HCT116 (cell line): ENCODE results near the gene OLFML2A. TPM values are rescaled to one million over a fixed set of nuclear protein-coding genes. Genes with fewer than 3 reads are reported as not detected.
A peak's percentile ranks its signal among the peaks of the same experiment; 100 is the strongest.

Experiments used
- ATAC-seq: fragments of 200-7000 bp; cut with Tn5 transposase; 2 replicates; pipeline ENCODE4 v1.9.1; 2020; ENCODE audit warnings: mild to moderate bottlenecking, moderate library complexity
- BruUV-seq: library from RNA; stranded (reverse); fragments of 400-500 nt; replicated peaks from 2 replicates; lab custom pipeline; 2021; lab: Mats Ljungman, UMichigan
- CTCF ChIA-PET: fragments of 300-600 bp; sonication (Branson Sonifier 250); formaldehyde crosslinking; loops from one replicate; lab custom pipeline; 2021; ENCODE audit warnings: antibody characterized with exemption; lab: Charles Lee
- POLR2A ChIA-PET: fragments of 300-600, 350-600 bp; sonication (Branson Sonifier 250); formaldehyde crosslinking; loops from one replicate; lab custom pipeline; 2021; ENCODE audit warnings: antibody characterized with exemption; lab: Charles Lee
- RAD21 ChIA-PET, 2 experiments: fragments of 300-600 bp; sonication (Branson Sonifier 250); formaldehyde crosslinking; loops; one replicate each; lab custom pipeline; 2023; ENCODE audit warnings: low total read pairs in 2 of 2; ENCODE audit not compliant: uncharacterized antibody in 2 of 2, unreplicated experiment in 2 of 2, low non-redundant PET in 1 of 2; lab: Charles Lee
- DNase-seq: peaks from one replicate; pipeline ENCODE4 v3.0.0-alpha.2; 2010; ENCODE audit warnings: low read depth, low spot score
- H2AFZ ChIP-seq: fragments of 200-600 bp; shearing (Covaris generic), sonication (generic); 2 replicates; pipeline ENCODE4 v1.6.1; 2017; ENCODE audit warnings: low read depth, mixed run types, mixed read lengths, antibody characterized with exemption, low read length; ENCODE audit not compliant: poor library complexity, severe bottlenecking
- H3K27ac ChIP-seq: 2 replicates; pipeline ENCODE4 v1.5.1; 2012; ENCODE audit warnings: low read depth, low read length
- H3K27me3 ChIP-seq: fragments of 200-600 bp; sonication (generic); 2 replicates; pipeline ENCODE4 v1.6.1; 2016; ENCODE audit warnings: mixed run types, low read length, mixed read lengths; ENCODE audit not compliant: insufficient read depth
- H3K36me3 ChIP-seq, 2 experiments: fragments of 200-500 bp in 1 of 2; fragments of 200-600 bp in 1 of 2; sonication (Bioruptor generic) in 1 of 2; sonication (generic) in 1 of 2; 2 replicates each; pipeline versions ENCODE4 v1.5.1 to v1.6.1; 2014 to 2016; ENCODE audit warnings: low read length in 2 of 2, inconsistent platforms in 1 of 2, mixed read lengths in 1 of 2, mixed run types in 1 of 2; ENCODE audit not compliant: insufficient read depth in 2 of 2, control insufficient read depth in 1 of 2
- H3K4me1 ChIP-seq, 2 experiments: fragments of 200-600 bp in 1 of 2; sonication (generic) in 1 of 2; 2 replicates each; pipeline versions ENCODE4 v1.5.1 to v1.6.1; 2012 to 2017; ENCODE audit warnings: low read length in 2 of 2, inconsistent platforms in 1 of 2, mild to moderate bottlenecking in 1 of 2, mixed read lengths in 1 of 2, mixed run types in 1 of 2, moderate library complexity in 1 of 2; ENCODE audit not compliant: insufficient read depth in 2 of 2, control insufficient read depth in 1 of 2
- H3K4me2 ChIP-seq: fragments of 200-600 bp; sonication (generic); 2 replicates; pipeline ENCODE4 v1.6.1; 2017; ENCODE audit warnings: mixed run types, low read length, mixed read lengths
- H3K4me3 ChIP-seq, 2 experiments: fragments of 200-600 bp in 1 of 2; sonication (generic) in 1 of 2; replicated peaks in 1 of 2; 2 replicates each; pipeline ENCODE4 v1.5.1; 2011 to 2016; ENCODE audit warnings: low read length in 2 of 2, control low read depth in 1 of 2, low read depth in 1 of 2, mild to moderate bottlenecking in 1 of 2, mixed read lengths in 1 of 2, mixed run types in 1 of 2
- H3K79me2 ChIP-seq: fragments of 200-600 bp; sonication (generic); 2 replicates; pipeline ENCODE4 v1.6.1; 2017; ENCODE audit warnings: mild to moderate bottlenecking, mixed run types, low read length, moderate library complexity, mixed read lengths; ENCODE audit not compliant: insufficient read depth
- H3K9ac ChIP-seq: fragments of 200-600 bp; sonication (generic); 2 replicates; pipeline ENCODE4 v1.6.1; 2016; ENCODE audit warnings: low read length, mixed read lengths
- H3K9me2 ChIP-seq: fragments of 200-600 bp; sonication (generic), shearing (Covaris generic); 2 replicates; pipeline ENCODE4 v1.6.1; 2017; ENCODE audit warnings: mixed run types, mild to moderate bottlenecking, moderate library complexity; ENCODE audit not compliant: insufficient read depth
- H3K9me3 ChIP-seq, 2 experiments: fragments of 200-500 bp in 1 of 2; fragments of 200-600 bp in 1 of 2; sonication (Bioruptor generic) in 1 of 2; sonication (generic) in 1 of 2; 2 replicates each; pipeline ENCODE4 v1.6.1; 2014 to 2017; ENCODE audit warnings: low read length in 2 of 2, mixed read lengths in 2 of 2, inconsistent platforms in 1 of 2, low read depth in 1 of 2, mild to moderate bottlenecking in 1 of 2, mixed run types in 1 of 2, moderate library complexity in 1 of 2; ENCODE audit not compliant: control insufficient read depth in 1 of 2, insufficient read depth in 1 of 2
- H4K20me1 ChIP-seq: fragments of 200-600 bp; sonication (generic), shearing (Covaris generic); 2 replicates; pipeline ENCODE4 v1.6.1; 2017; ENCODE audit warnings: mixed run types, mild to moderate bottlenecking, moderate library complexity; ENCODE audit not compliant: insufficient read depth
- intact Hi-C: fragments of 100-400 bp; cut with micrococcal nuclease; formaldehyde crosslinking; loops from 2 replicates; pipeline ENCODE4 v1.10.0; 2022
- total RNA-seq: library from RNA; stranded (reverse); gene quantifications from one replicate; pipeline ENCODE4 v1.2.1, GENCODE V29; 2021; ENCODE audit not compliant: unreplicated experiment
- TF ChIP-seq, protein P1 (sequence below): IDR thresholded peaks from 2 replicates; pipeline ENCODE4 v1.6.1; 2011; ENCODE audit warnings: mild to moderate bottlenecking, low read length, moderate library complexity; ENCODE audit not compliant: insufficient replicate concordance; ENCODE audit errors: extremely low read depth
- TF ChIP-seq, protein P2 (sequence below), 3 experiments: fragments of 200-600 bp in 1 of 3; sonication (generic) in 1 of 3; IDR thresholded peaks in 2 of 3; conservative IDR thresholded peaks in 1 of 3; 2 replicates each; pipeline ENCODE4 v1.5.1; 2012 to 2017; ENCODE audit warnings: low read depth in 2 of 3, low read length in 2 of 3, antibody characterized with exemption in 1 of 3, borderline replicate concordance in 1 of 3, control low read depth in 1 of 3, mild to moderate bottlenecking in 1 of 3, mixed read lengths in 1 of 3, mixed run types in 1 of 3, moderate library complexity in 1 of 3; ENCODE audit not compliant: insufficient read depth in 1 of 3

Gene OLFML2A
- total RNA-seq, 1 experiment from 2014 or later = 6.3 TPM

DNA sequence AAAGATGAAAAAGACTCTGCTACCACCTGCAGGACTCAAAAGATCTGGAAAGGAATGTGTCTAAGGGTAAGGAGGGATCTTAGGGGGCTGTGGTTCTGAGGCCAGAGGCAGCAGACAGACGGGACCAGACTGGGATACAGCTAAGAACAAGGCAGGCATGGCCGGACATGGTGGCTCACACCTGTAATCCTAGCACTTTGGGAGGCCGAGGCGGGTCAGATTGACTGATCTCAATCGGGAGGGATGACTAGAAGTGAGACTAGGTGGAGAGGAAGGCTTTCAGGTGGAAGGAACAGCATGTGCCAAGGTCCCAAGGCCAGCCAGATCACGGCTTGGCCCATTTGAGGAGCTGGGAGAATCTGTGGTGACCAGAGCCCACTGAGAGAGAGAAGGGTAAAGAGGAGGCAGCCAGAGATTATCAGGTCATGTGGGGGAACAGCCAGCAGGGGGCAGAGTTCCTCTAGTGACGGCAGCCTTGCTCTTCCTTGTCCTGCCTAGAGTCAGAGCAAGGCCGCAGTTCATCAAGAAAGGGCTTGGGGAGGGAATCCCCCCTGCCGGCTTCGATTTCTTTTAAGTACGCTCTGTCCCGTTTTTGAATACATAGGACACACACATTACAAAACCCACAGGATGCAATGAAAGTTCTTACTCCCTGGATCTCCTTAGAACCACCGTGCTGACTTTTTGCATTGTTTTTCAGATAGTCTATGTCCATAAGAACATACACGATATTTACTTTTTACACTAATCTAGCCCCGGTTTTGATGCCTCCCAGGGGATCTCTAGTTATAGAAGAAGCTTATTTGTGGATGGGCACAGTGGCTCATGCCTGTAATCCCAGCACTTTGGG is 2.6 kb upstream of the OLFML2A start:
- no peak overlapping the region for H3K9ac ChIP-seq
- H3K79me2 ChIP-seq = peaks cover 9% of the 10 kb centered on the region
- DNase-seq (peak; percentile 73), ATAC-seq (peak; percentile 21; the same call in 1 of the 2 replicates)
- H3K9me3 ChIP-seq = no peaks in the 10 kb centered on the region
- TF ChIP-seq, protein P1, sequence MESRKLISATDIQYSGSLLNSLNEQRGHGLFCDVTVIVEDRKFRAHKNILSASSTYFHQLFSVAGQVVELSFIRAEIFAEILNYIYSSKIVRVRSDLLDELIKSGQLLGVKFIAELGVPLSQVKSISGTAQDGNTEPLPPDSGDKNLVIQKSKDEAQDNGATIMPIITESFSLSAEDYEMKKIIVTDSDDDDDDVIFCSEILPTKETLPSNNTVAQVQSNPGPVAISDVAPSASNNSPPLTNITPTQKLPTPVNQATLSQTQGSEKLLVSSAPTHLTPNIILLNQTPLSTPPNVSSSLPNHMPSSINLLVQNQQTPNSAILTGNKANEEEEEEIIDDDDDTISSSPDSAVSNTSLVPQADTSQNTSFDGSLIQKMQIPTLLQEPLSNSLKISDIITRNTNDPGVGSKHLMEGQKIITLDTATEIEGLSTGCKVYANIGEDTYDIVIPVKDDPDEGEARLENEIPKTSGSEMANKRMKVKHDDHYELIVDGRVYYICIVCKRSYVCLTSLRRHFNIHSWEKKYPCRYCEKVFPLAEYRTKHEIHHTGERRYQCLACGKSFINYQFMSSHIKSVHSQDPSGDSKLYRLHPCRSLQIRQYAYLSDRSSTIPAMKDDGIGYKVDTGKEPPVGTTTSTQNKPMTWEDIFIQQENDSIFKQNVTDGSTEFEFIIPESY = no peak
- TF ChIP-seq, protein P2, sequence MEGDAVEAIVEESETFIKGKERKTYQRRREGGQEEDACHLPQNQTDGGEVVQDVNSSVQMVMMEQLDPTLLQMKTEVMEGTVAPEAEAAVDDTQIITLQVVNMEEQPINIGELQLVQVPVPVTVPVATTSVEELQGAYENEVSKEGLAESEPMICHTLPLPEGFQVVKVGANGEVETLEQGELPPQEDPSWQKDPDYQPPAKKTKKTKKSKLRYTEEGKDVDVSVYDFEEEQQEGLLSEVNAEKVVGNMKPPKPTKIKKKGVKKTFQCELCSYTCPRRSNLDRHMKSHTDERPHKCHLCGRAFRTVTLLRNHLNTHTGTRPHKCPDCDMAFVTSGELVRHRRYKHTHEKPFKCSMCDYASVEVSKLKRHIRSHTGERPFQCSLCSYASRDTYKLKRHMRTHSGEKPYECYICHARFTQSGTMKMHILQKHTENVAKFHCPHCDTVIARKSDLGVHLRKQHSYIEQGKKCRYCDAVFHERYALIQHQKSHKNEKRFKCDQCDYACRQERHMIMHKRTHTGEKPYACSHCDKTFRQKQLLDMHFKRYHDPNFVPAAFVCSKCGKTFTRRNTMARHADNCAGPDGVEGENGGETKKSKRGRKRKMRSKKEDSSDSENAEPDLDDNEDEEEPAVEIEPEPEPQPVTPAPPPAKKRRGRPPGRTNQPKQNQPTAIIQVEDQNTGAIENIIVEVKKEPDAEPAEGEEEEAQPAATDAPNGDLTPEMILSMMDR (IDR thresholded peaks at IDR 0.05 in 2 of 3, conservative IDR thresholded peaks at IDR 0.05 in 1 of 3; ENCODE audit: borderline replicate concordance in 1 of 3, insufficient read depth in 1 of 3, low read depth in 2 of 3, low read length in 2 of 3) = peak in 2 of 3 experiments; percentile 79; a peak in 4 of 6 replicates
- BruUV-seq = no TSS peak
- H3K36me3 ChIP-seq = no peaks in the 10 kb centered on the region
- peak overlapping the region; percentile 15; the same call in 1 of the 2 replicates for H3K4me2 ChIP-seq
- H3K9me2 ChIP-seq = no peaks in the 10 kb centered on the region
- RAD21 ChIA-PET = interaction anchor here (1.0 to 5.5 kb wide), 4 partner anchors 44 to 369 kb away, joined by 3 to 49 read pairs (median 10); partner anchors contain the start of genes WDR38 (in 2 of the 2) and SCAI (in 1 of the 2)
- H3K27me3 ChIP-seq = no peaks in the 10 kb centered on the region
- CTCF ChIA-PET = interaction anchor here (0.6 to 12.0 kb wide), 7 partner anchors 11 to 88 kb away, joined by 4 to 601 read pairs (median 8); partner anchors contain the start of genes ARPC5L, RPL35 and WDR38
- no peak overlapping the region for H3K4me3 ChIP-seq
- intact Hi-C loops = loop anchor here (1.0 to 5.0 kb wide), 3 partner anchors 78 to 600 kb away; partner anchors contain the start of gene SCAI
- H3K27ac ChIP-seq = no peak overlapping the region
- H3K4me1 ChIP-seq = peaks cover 13 to 41% of the 10 kb centered on the region in 2 experiments
- H2AFZ ChIP-seq = no peak overlapping the region
- peaks cover 5% of the 10 kb centered on the region; the same call in 1 of the 2 replicates for H4K20me1 ChIP-seq
- POLR2A ChIA-PET = interaction anchor here (2.1 to 5.0 kb wide), 2 partner anchors 78 to 82 kb away, joined by 12 to 30 read pairs; partner anchors contain the start of gene WDR38
